ENCODE results near the gene METTL24.
"Not testable (repeated sequence)": the region's sequence is repeated elsewhere in the genome, so short reads cannot be mapped to it uniquely, and the experiment has no call there.

Gene METTL24

GRCh38 chr6:110307368-110307767 lies 50.8 kb downstream of the METTL24 start:
- no peak for DNase-seq

- not testable (repeated sequence) for DNase-seq
Observed at GRCh38 chr6:110305832-110306231, 52.3 kb downstream of the METTL24 start.

- DNase-seq, result not testable (repeated sequence)
Observed at GRCh38 chr6:110303692-110304091, 54.5 kb downstream of the METTL24 start.

- no peak for DNase-seq
Observed at GRCh38 chr6:110298916-110299315, 59.2 kb downstream of the METTL24 start.

GRCh38 chr6:110298411-110298810 lies 59.7 kb downstream of the METTL24 start:
- DNase-seq, result no peak

- DNase-seq, result no peak
Observed at GRCh38 chr6:110296241-110297025, 61.7 kb downstream of the METTL24 start.

- no peak for DNase-seq
Observed at GRCh38 chr6:110295451-110296165, 62.5 kb downstream of the METTL24 start.

- DNase-seq, result no peak
Observed at GRCh38 chr6:110287462-110288341, 70.4 kb downstream of the METTL24 start.

GRCh38 chr6:110285306-110286060 lies 72.7 kb downstream of the METTL24 start:
- no peak for DNase-seq

- no peak for DNase-seq
Observed at GRCh38 chr6:110284855-110285254, 73.3 kb downstream of the METTL24 start.

GRCh38 chr6:110283657-110284056 lies 74.5 kb downstream of the METTL24 start:
- no peak for DNase-seq

GRCh38 chr6:110282412-110282811 lies 75.7 kb downstream of the METTL24 start:
- no peak for DNase-seq

GRCh38 chr6:110277100-110277665 lies 81.0 kb downstream of the METTL24 start:
- DNase-seq, result no peak

GRCh38 chr6:110272781-110273180 lies 85.4 kb downstream of the METTL24 start:
- DNase-seq, result not testable (repeated sequence)

- DNase-seq, result no peak
Observed at GRCh38 chr6:110271732-110272022, 86.5 kb downstream of the METTL24 start.

GRCh38 chr6:110270165-110270564 lies 88.0 kb downstream of the METTL24 start:
- no peak for DNase-seq

GRCh38 chr6:110269623-110270022 lies 88.5 kb downstream of the METTL24 start:
- no peak for DNase-seq

GRCh38 chr6:110266996-110267395 lies 91.2 kb downstream of the METTL24 start:
- no peak for DNase-seq

GRCh38 chr6:110265273-110265672 lies 92.9 kb downstream of the METTL24 start:
- DNase-seq, result no peak

- DNase-seq, result no peak
Observed at GRCh38 chr6:110256366-110256765, 101.8 kb downstream of the METTL24 start.

- DNase-seq, result peak; percentile 17
Observed at GRCh38 chr6:110255211-110255750, 102.9 kb downstream of the METTL24 start.

- DNase-seq, result no peak
Observed at GRCh38 chr6:110250838-110251237, 107.3 kb downstream of the METTL24 start.
